Pancreas (tissue), 10 donors: ENCODE results near the gene SNCG. TPM values are rescaled to one million over a fixed set of nuclear protein-coding genes. Genes with fewer than 3 reads are reported as not detected.
A peak's percentile ranks its signal among the peaks of the same experiment; 100 is the strongest.

ENCODE experiments used
- ATAC-seq, 4 donors: fragments of 200-7000 bp; cut with Tn5 transposase; one replicate each; pipeline versions ENCODE4 v1.8.0 to v1.9.1; 2020; ENCODE audit warnings: mild to moderate bottlenecking in 4 of 4, moderate library complexity in 4 of 4
- DNase-seq, 6 donors: peaks; one replicate each; pipeline ENCODE4 v3.0.0-alpha.2; 2020
- FAIRE-seq: peaks from 2 replicates; lab custom pipeline; 2012; peaks lifted over from hg19 to GRCh38; lab: Jason Lieb, UNC
- H3K27ac ChIP-seq, 4 donors: fragments of 200-600 bp; sonication (generic); 1 replicate in 3 of 4; 2 replicates in 1 of 4; pipeline versions ENCODE4 v1.5.0 to v1.8.0; 2020
- H3K27me3 ChIP-seq, 4 donors: fragments of 200-600 bp; one replicate each; pipeline ENCODE4 v1.8.0; 2021
- H3K36me3 ChIP-seq, 3 donors: fragments of 200-600 bp; sonication (generic) in 1 of 3; one replicate each; pipeline versions ENCODE4 v1.5.0 to v1.8.0; 2020 to 2021
- H3K4me1 ChIP-seq, 3 donors: fragments of 200-600 bp; one replicate each; pipeline ENCODE4 v1.8.0; 2021
- H3K4me3 ChIP-seq, 4 donors: fragments of 200-600 bp; sonication (generic) in 2 of 4; one replicate each; pipeline versions ENCODE4 v1.5.0 to v1.8.0; 2020 to 2021
- H3K9me3 ChIP-seq, 4 donors: fragments of 200-600 bp; one replicate each; pipeline ENCODE4 v1.8.0; 2021
- WGBS, 2 donors: extraction: QIAGEN DNeasy Blood & Tissue Kit; methylation state at CpG; one replicate each; pipeline ENCODE4 v1.1.7; 2013; 5-methylcytosine and 5-hydroxymethylcytosine counted together
- intact Hi-C, 3 donors: fragments of 100-400 bp; cut with DNase I; formaldehyde crosslinking; loops; one replicate each; pipeline versions ENCODE4 v1.11.1 to v1.14.2; 2022
- polyA plus RNA-seq, 2 donors: library from polyadenylated mRNA; stranded (reverse); fragments of 200-250 nt; gene quantifications; one replicate each; pipeline ENCODE4 v1.2.3, GENCODE V29; 2013
- total RNA-seq, 6 donors: library from RNA; stranded (reverse); fragmentation: NEBNext Ultra II Directional in 4 of 6; extraction: Animal tissue kit (Norgen Biotek cat#: 25700) in 4 of 6; gene quantifications; one replicate each; pipeline versions ENCODE4 v1.2.1 to v1.2.4, GENCODE V29; 2021 to 2023
- TF ChIP-seq, protein P1 (sequence below), 4 donors: fragments of 200-600 bp; sonication (generic) in 3 of 4; IDR thresholded peaks; one replicate each; pipeline versions ENCODE4 v1.5.0 to v1.8.0; 2021; ENCODE audit warnings: antibody characterized with exemption in 4 of 4
- donor health status: healthy with polysubstance abuse.
- donor health status: DM: no; HTN: no; CAD: no; lungs with moderate emphysema.
- donor health status: DM: no; HTN: no; CAD: no.
- donor health status: control.
- donor health status: control.
- donor health status: Bipolar disorder and iron deficiency.
- donor health status: DM: yes; HTN: yes; CAD: no.
- donor health status: DM: no; HTN: no; CAD: no.
- donor health status: DM: no; HTN: no; CAD: no.
- donor health status: DM: yes; HTN: yes; CAD: no.

Gene SNCG
- total and polyA plus RNA-seq, 8 donors, result 1.2 to 20.3 (median 2.2) TPM

DNA sequence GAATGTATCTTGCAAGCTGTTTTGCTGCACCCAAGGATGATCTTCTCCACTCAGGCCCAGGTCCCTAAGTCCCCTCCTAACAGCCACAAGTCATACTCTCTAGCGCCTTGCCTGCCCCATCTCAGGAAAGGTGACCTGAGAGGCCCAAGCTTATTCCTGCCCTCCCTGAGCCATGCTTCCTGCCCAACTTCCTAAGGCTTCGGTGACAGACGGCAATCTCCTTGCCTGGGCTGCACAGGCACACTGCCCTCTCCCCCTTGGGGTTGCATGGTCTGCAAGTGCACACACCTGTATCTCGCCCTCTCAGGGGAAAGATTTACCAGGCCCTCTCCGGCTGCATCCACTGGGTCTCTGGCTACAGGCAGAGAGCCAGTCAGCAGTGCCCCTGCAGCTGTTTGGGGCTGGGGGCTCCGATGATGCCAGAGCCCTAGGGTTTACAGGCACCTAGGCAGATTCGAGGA lies 9.1 kb downstream of the SNCG start:
- FAIRE-seq (no peak), ATAC-seq (no peak), DNase-seq (peak in 2 of 6 donors; percentile 54 to 60)
- no peaks in the 10 kb centered on the region for H3K9me3 ChIP-seq
- H3K27me3 ChIP-seq, result no peaks in the 10 kb centered on the region
- 87 to 89% methylated on average over 7 of the region's 7 CpGs for WGBS, 2 donors
- H3K27ac ChIP-seq, result no peak overlapping the region
- TF ChIP-seq, protein P1, sequence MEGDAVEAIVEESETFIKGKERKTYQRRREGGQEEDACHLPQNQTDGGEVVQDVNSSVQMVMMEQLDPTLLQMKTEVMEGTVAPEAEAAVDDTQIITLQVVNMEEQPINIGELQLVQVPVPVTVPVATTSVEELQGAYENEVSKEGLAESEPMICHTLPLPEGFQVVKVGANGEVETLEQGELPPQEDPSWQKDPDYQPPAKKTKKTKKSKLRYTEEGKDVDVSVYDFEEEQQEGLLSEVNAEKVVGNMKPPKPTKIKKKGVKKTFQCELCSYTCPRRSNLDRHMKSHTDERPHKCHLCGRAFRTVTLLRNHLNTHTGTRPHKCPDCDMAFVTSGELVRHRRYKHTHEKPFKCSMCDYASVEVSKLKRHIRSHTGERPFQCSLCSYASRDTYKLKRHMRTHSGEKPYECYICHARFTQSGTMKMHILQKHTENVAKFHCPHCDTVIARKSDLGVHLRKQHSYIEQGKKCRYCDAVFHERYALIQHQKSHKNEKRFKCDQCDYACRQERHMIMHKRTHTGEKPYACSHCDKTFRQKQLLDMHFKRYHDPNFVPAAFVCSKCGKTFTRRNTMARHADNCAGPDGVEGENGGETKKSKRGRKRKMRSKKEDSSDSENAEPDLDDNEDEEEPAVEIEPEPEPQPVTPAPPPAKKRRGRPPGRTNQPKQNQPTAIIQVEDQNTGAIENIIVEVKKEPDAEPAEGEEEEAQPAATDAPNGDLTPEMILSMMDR (IDR thresholded peaks at IDR 0.05), result no peak
- no peaks in the 10 kb centered on the region for H3K36me3 ChIP-seq
- H3K4me1 ChIP-seq, result peaks cover 5 to 9% (median 7%) of the 10 kb centered on the region in 3 donors
- H3K4me3 ChIP-seq, result no peak overlapping the region
- intact Hi-C loops, result no loop called here

DNA sequence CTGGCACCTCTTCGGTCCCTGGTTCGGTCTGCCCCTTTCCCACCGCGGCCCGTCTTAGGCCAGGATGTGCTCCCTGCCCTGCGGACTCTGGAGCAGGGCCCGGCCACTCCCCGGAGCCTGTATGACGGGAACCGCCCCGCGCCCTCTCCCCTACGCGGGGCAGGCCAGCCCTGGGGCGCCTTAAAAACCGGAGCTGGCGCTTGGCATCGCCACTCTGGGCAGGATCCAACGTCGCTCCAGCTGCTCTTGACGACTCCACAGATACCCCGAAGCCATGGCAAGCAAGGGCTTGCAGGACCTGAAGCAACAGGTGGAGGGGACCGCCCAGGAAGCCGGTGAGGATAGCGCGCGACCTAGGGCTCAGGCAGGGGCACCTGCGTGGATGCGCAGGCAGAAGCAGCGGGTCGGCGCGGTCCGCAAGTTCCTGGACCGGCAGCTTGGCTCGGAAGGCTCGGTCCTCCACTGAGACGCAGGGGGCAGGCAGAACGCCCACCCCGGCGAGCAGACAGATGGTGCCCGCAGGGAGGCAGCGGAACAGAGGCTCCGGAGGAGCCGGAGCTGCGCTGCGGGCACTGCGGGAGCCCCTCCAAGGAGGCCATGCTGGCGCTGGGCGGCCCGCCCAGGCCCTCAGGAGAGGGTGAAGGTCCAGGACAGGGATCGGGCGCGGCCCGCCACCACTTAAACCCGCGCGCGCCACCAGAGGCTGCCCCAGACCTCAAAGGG lies 10.0 kb downstream of the SNCG start, which contains the start of gene ADIRF:
Gene ADIRF, plus strand, starts transcription at position 212 of the 723 bp plus-strand sequence. Its CDS starts 63 bp downstream, at position 275.
- TF ChIP-seq, protein P1 (IDR thresholded peaks at IDR 0.05), result no peak
- no peak for FAIRE-seq
- Histone ChIP-seq H3K36me3 (no peaks in the 10 kb centered on the region), H3K9me3 (no peaks in the 10 kb centered on the region), H3K27ac (no peak within 1 kb of the TSS), H3K4me3 (peak within 1 kb of the TSS; percentile 5 to 55 (median 30)), H3K4me1 (peaks cover 5 to 9% (median 7%) of the 10 kb centered on the region in 3 donors), H3K27me3 (no peaks in the 10 kb centered on the region)
- 44 to 46% methylated on average over 54 to 59 of the region's 59 CpGs for WGBS, 2 donors
- ATAC-seq, result peak in 1 of 4 donors; percentile 4
- DNase-seq, result peak in 3 of 6 donors; percentile 63 to 87 (median 70)
- intact Hi-C loops, result no loop called here

GRCh38 chr10:86968994-86969355 lies 10.6 kb downstream of the SNCG start:
- ATAC-seq, result no peak
- Histone ChIP-seq H3K4me3 (peak overlapping the region; percentile 5 to 55 (median 30)), H3K27me3 (no peaks in the 10 kb centered on the region), H3K27ac (no peak overlapping the region), H3K36me3 (no peaks in the 10 kb centered on the region), H3K4me1 (peaks cover 5 to 9% (median 7%) of the 10 kb centered on the region in 3 donors), H3K9me3 (no peaks in the 10 kb centered on the region)
- intact Hi-C loops, result no loop called here
- no peak for DNase-seq
- TF ChIP-seq, protein P1 (IDR thresholded peaks at IDR 0.05), result no peak
- 66 to 77% methylated on average over 9 of the region's 9 CpGs for WGBS, 2 donors
- no peak for FAIRE-seq

DNA sequence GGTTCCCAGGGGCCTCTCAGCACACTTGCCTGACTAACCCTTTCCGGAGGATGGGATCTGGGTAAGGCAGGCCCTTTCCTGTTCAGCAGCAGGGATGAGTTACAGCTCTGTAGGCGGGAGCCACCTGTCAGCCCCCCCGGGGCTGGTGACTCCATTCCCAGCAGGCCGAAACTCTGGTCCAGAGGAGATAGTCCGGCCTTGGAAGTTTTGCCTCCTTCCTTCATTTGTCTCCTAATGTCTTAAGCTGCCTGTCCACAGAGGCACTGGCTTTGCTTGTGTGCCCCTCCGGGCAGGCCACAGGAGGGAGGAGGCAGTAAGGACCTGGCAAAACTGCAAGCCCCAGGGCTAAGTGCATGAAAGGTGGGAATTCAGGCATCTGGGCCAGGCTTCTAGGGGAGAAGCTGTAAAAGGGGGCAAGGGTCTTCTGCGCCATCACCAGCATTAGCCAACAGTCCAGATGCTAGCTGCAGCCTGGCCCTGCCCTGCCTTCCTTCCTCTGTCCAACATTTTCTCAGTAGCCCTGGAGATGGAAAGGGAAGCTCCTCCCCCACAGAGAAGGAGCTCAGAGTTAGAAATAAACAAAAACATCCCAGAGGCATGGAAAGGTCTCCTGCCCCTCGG lies 11.1 kb downstream of the SNCG start:
- DNase-seq, result peak in 2 of 6 donors; percentile 37 to 50
- intact Hi-C loops, result no loop called here
- ATAC-seq, result no peak
- H3K4me1 ChIP-seq, result peaks cover 5 to 9% (median 7%) of the 10 kb centered on the region in 3 donors
- WGBS, 2 donors, result 69 to 72% methylated on average over 8 of the region's 8 CpGs
- H3K36me3 ChIP-seq, result no peaks in the 10 kb centered on the region
- H3K27ac ChIP-seq, result peak overlapping the region in 2 of 4 donors; percentile 89 to 98
- no peaks in the 10 kb centered on the region for H3K9me3 ChIP-seq
- FAIRE-seq, result no peak
- TF ChIP-seq, protein P1 (IDR thresholded peaks at IDR 0.05), result no peak
- H3K27me3 ChIP-seq, result no peaks in the 10 kb centered on the region
- peak overlapping the region in 2 of 4 donors; percentile 46 to 55 for H3K4me3 ChIP-seq
